IMR-90 (cell line): Measurements from ENCODE around the gene OPN1SW. TPM values are rescaled to one million over a fixed set of nuclear protein-coding genes. Genes with fewer than 3 reads are reported as not detected.

Source experiments
- ATAC-seq: fragments of 200-7000 bp; cut with Tn5 transposase; 2 replicates; pipeline ENCODE4 v1.9.1; 2020; ENCODE audit warnings: low read depth, mild to moderate bottlenecking, moderate library complexity
- BruUV-seq: library from RNA; stranded (reverse); fragments of 400-500 nt; replicated peaks from 2 replicates; lab custom pipeline; 2021; lab: Mats Ljungman, UMichigan
- CTCF ChIA-PET: fragments of 300-600 bp; formaldehyde crosslinking; extraction: SDS; loops from one replicate; lab custom pipeline; 2021; ENCODE audit warnings: antibody characterized with exemption; lab: Yijun Ruan, JAX
- POLR2A ChIA-PET: fragments of 300-600 bp; sonication (Branson Sonifier 250); formaldehyde crosslinking; loops from one replicate; lab custom pipeline; 2022; ENCODE audit warnings: antibody characterized with exemption; ENCODE audit not compliant: unreplicated experiment; lab: Charles Lee
- DNase-seq: peaks from one replicate; pipeline ENCODE4 v3.0.0; 2013
- H2AFZ ChIP-seq: replicated peaks from 2 replicates; pipeline ENCODE3; 2013; ENCODE audit warnings: low read length, mild to moderate bottlenecking; ENCODE audit not compliant: poor library complexity
- H2AK5ac ChIP-seq: 2 replicates; pipeline ENCODE4 v1.6.1; 2013; ENCODE audit warnings: low read depth, low read length, inconsistent platforms
- H2AK9ac ChIP-seq: replicated peaks from 2 replicates; pipeline ENCODE3; 2013; ENCODE audit warnings: mild to moderate bottlenecking, low read depth, low read length, moderate library complexity; ENCODE audit not compliant: poor library complexity
- H2BK120ac ChIP-seq: 2 replicates; pipeline ENCODE4 v1.6.1; 2013; ENCODE audit warnings: low read depth, low read length, inconsistent platforms
- H2BK15ac ChIP-seq: 3 replicates; pipeline ENCODE4 v1.6.1; 2013; ENCODE audit warnings: low read depth, low read length, inconsistent platforms
- H2BK20ac ChIP-seq: 2 replicates; pipeline ENCODE4 v1.6.1; 2013; ENCODE audit warnings: low read depth, mild to moderate bottlenecking, inconsistent platforms, low read length, moderate library complexity
- H2BK5ac ChIP-seq: 2 replicates; pipeline ENCODE4 v1.6.1; 2013; ENCODE audit warnings: mild to moderate bottlenecking, low read depth, low read length, inconsistent platforms; ENCODE audit not compliant: poor library complexity, severe bottlenecking
- H3K14ac ChIP-seq: replicated peaks from 2 replicates; pipeline ENCODE4 v1.6.1; 2013; ENCODE audit warnings: low read depth, low read length, inconsistent platforms
- H3K18ac ChIP-seq: 2 replicates; pipeline ENCODE4 v1.6.1; 2013; ENCODE audit warnings: low read depth, low read length, control low read depth
- H3K23ac ChIP-seq: 2 replicates; pipeline ENCODE4 v1.6.1; 2013; ENCODE audit warnings: low read depth, low read length, inconsistent platforms
- H3K27ac ChIP-seq: 2 replicates; pipeline ENCODE4 v1.5.1; 2013; ENCODE audit warnings: mild to moderate bottlenecking, control low read depth, low read length; ENCODE audit not compliant: insufficient read depth
- H3K27me3 ChIP-seq: 2 replicates; pipeline ENCODE4 v1.6.1; 2013; ENCODE audit warnings: low read length; ENCODE audit not compliant: control insufficient read depth, insufficient read depth
- H3K36me3 ChIP-seq: 2 replicates; pipeline ENCODE4 v1.6.1; 2013; ENCODE audit warnings: low read length, mixed read lengths; ENCODE audit not compliant: control insufficient read depth, insufficient read depth
- H3K4ac ChIP-seq: 2 replicates; pipeline ENCODE4 v1.6.1; 2013; ENCODE audit warnings: low read depth, low read length, inconsistent platforms
- H3K4me1 ChIP-seq: 2 replicates; pipeline ENCODE4 v1.6.1; 2013; ENCODE audit warnings: low read length, mixed read lengths; ENCODE audit not compliant: control insufficient read depth, insufficient read depth
- H3K4me2 ChIP-seq: 2 replicates; pipeline ENCODE4 v1.6.1; 2013; ENCODE audit warnings: low read depth, mild to moderate bottlenecking, control low read depth, low read length, moderate library complexity
- H3K4me3 ChIP-seq: 2 replicates; pipeline ENCODE4 v1.5.1; 2013; ENCODE audit warnings: low read depth, mild to moderate bottlenecking, control low read depth, low read length, moderate library complexity; ENCODE audit not compliant: insufficient read depth
- H3K56ac ChIP-seq: 2 replicates; pipeline ENCODE4 v1.6.1; 2013; ENCODE audit warnings: low read length, inconsistent platforms; ENCODE audit not compliant: insufficient read depth; ENCODE audit errors: extremely low read depth
- H3K79me1 ChIP-seq, 2 experiments: 2 replicates each; pipeline ENCODE4 v1.6.1; 2013; ENCODE audit warnings: low read length in 2 of 2, inconsistent platforms in 1 of 2, low read depth in 1 of 2
- H3K9ac ChIP-seq: 2 replicates; pipeline ENCODE4 v1.6.1; 2013; ENCODE audit warnings: low read depth, low read length, control low read depth
- H3K9me1 ChIP-seq: 2 replicates; pipeline ENCODE4 v1.6.1; 2013; ENCODE audit warnings: low read length, inconsistent platforms; ENCODE audit not compliant: insufficient read depth
- H3K9me3 ChIP-seq: 2 replicates; pipeline ENCODE4 v1.6.1; 2013; ENCODE audit warnings: low read length; ENCODE audit not compliant: control insufficient read depth, insufficient read depth
- H4K20me1 ChIP-seq: 2 replicates; pipeline ENCODE4 v1.6.1; 2013; ENCODE audit warnings: low read length, inconsistent platforms; ENCODE audit not compliant: insufficient read depth
- H4K5ac ChIP-seq: 2 replicates; pipeline ENCODE4 v1.6.1; 2013; ENCODE audit warnings: mild to moderate bottlenecking, low read depth, low read length, control low read depth
- H4K8ac ChIP-seq, 2 experiments: 2 replicates each; pipeline ENCODE4 v1.6.1; 2013; ENCODE audit warnings: low read depth in 2 of 2, low read length in 2 of 2, control low read depth in 1 of 2, inconsistent platforms in 1 of 2
- H4K91ac ChIP-seq: 2 replicates; pipeline ENCODE4 v1.6.1; 2013; ENCODE audit warnings: low read depth, low read length, inconsistent platforms; ENCODE audit not compliant: insufficient read depth
- BHLHE40 ChIP-seq: fragments of 150-350 bp; IDR thresholded peaks from 2 replicates; pipeline ENCODE4 v1.6.1; 2016; ENCODE audit warnings: mild to moderate bottlenecking, low read depth, low read length
- CHD1 ChIP-seq: IDR thresholded peaks from 2 replicates; pipeline ENCODE4 v1.6.1; 2012; ENCODE audit warnings: low read depth, low read length, improper control_type of control experiment
- MAFK ChIP-seq: IDR thresholded peaks from 2 replicates; pipeline ENCODE4 v1.6.1; 2012; ENCODE audit warnings: low read depth, low read length, improper control_type of control experiment
- MAZ ChIP-seq: IDR thresholded peaks from 2 replicates; pipeline ENCODE4 v1.6.1; 2012; ENCODE audit warnings: low read depth, mild to moderate bottlenecking, low read length, improper control_type of control experiment, moderate library complexity, borderline replicate concordance
- POLR2A ChIP-seq: IDR thresholded peaks from 2 replicates; pipeline ENCODE4 v1.6.1; 2012; ENCODE audit warnings: mild to moderate bottlenecking, low read depth, low read length
- RAD21 ChIP-seq: IDR thresholded peaks from 2 replicates; pipeline ENCODE4 v1.6.1; 2012; ENCODE audit warnings: low read length, improper control_type of control experiment
- SMC3 ChIP-seq: fragments of 150-350 bp; IDR thresholded peaks from 2 replicates; pipeline ENCODE4 v1.6.1; 2016; ENCODE audit warnings: low read depth, mild to moderate bottlenecking, antibody characterized with exemption, low read length, moderate library complexity
- WGBS, 2 experiments: methylation state at CpG; one replicate each; pipeline versions ENCODE4 v1.1.5 to v1.1.7; 2013; ENCODE audit warnings: missing lambda C conversion rate in 2 of 2; ENCODE audit not compliant: insufficient read length in 1 of 2; ENCODE audit errors: extremely low coverage in 2 of 2; 5-methylcytosine and 5-hydroxymethylcytosine counted together
- dilution Hi-C: fragments of 300-500 bp; cut with HindIII; formaldehyde crosslinking; loops from one replicate; pipeline ENCODE4 v1.14.3; 2018; ENCODE audit warnings: low sequenced_read_pairs; ENCODE audit not compliant: unreplicated experiment
- in situ Hi-C: fragments of 300-500 bp; cut with MboI; formaldehyde crosslinking; loops from 3 replicates; pipeline ENCODE4 v1.14.3; 2019; ENCODE audit warnings: low sequenced_read_pairs, inconsistent platforms, mixed read lengths
- intact Hi-C: fragments of 100-400 bp; cut with micrococcal nuclease; formaldehyde crosslinking; loops from 2 replicates; pipeline ENCODE4 v1.10.0; 2022
- polyA plus RNA-seq, 3 experiments: library from polyadenylated mRNA; depleted of rRNA; stranded (reverse); fragments of >200 nt; gene quantifications; 2 replicates each; pipeline ENCODE4 v1.2.3, GENCODE V29; 2012; ENCODE audit warnings: low replicate concordance in 1 of 3
- total RNA-seq: library from RNA; depleted of rRNA; stranded (reverse); fragments of >200 nt; gene quantifications from 2 replicates; pipeline ENCODE4 v1.2.3, GENCODE V29; 2012
- TF ChIP-seq, protein P1 (sequence below): fragments of 150-350 bp; IDR thresholded peaks from 2 replicates; pipeline ENCODE4 v1.6.1; 2016; ENCODE audit warnings: low read depth, mild to moderate bottlenecking, low read length, moderate library complexity, borderline replicate concordance
- TF ChIP-seq, protein P2 (sequence below): fragments of 150-350 bp; IDR thresholded peaks from 2 replicates; pipeline ENCODE4 v1.6.1; 2017; ENCODE audit warnings: mild to moderate bottlenecking, antibody characterized with exemption, low read length, low read depth

Gene OPN1SW
- total and polyA plus RNA-seq, 2 of the 4 experiments (the other 2 are of a cell fraction), result not detected

DNA sequence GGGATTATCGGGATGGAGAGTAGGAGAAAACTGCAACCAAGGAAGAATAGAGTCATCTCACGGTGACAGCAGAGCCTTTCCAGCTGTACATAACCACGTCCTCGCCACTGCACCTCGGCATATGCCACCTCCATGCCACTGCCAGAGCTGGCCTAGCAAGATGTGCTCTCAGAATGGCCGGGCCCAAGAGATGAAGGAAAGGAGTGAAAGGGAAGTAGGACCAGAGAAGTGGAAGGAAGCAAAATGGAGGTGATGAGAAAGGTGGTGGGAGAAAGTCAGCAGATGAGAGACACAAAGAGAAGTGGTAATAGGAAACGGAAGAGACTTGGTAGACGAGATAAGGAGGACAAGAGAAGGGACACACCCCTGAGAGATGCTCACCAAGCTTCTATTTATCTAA, 44.4 kb downstream of the OPN1SW start:
- no peaks in the 10 kb centered on the region for H3K36me3 ChIP-seq
- no peaks in the 10 kb centered on the region; the same call in 1 of the 2 replicates for H4K20me1 ChIP-seq
- H3K27me3 ChIP-seq, result peaks cover 21% of the 10 kb centered on the region
- no peak overlapping the region for H3K9ac ChIP-seq
- H2BK120ac ChIP-seq, result no peak overlapping the region
- H3K23ac ChIP-seq, result no peak overlapping the region
- H2AK5ac ChIP-seq, result no peak overlapping the region
- DNase-seq (no peak), ATAC-seq (no peak)
- H2AK9ac ChIP-seq, result no peak overlapping the region
- no peaks in the 10 kb centered on the region for H3K9me1 ChIP-seq
- H3K4me3 ChIP-seq, result no peak overlapping the region
- no peak overlapping the region for H4K5ac ChIP-seq
- H3K18ac ChIP-seq, result no peak overlapping the region
- no CpG with 5 or more reads among the region's 8 CpGs for WGBS, 2 experiments
- H3K79me1 ChIP-seq, result no peaks in the 10 kb centered on the region
- no peak overlapping the region for H4K91ac ChIP-seq
- intact Hi-C loops (no loop called here), dilution Hi-C loops (no loop called here), in situ Hi-C loops (no loop called here)
- H3K9me3 ChIP-seq, result no peaks in the 10 kb centered on the region
- H2BK5ac ChIP-seq, result no peak overlapping the region
- POLR2A ChIA-PET, result no interaction called here
- BruUV-seq, result no TSS peak
- TF ChIP-seq POLR2A (no peak), BHLHE40 (no peak), RAD21 (no peak), CHD1 (no peak), MAFK (no peak), MAZ (no peak), SMC3 (no peak)
- TF ChIP-seq, protein P1, sequence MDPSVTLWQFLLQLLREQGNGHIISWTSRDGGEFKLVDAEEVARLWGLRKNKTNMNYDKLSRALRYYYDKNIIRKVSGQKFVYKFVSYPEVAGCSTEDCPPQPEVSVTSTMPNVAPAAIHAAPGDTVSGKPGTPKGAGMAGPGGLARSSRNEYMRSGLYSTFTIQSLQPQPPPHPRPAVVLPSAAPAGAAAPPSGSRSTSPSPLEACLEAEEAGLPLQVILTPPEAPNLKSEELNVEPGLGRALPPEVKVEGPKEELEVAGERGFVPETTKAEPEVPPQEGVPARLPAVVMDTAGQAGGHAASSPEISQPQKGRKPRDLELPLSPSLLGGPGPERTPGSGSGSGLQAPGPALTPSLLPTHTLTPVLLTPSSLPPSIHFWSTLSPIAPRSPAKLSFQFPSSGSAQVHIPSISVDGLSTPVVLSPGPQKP, result no peak
- TF ChIP-seq, protein P2, sequence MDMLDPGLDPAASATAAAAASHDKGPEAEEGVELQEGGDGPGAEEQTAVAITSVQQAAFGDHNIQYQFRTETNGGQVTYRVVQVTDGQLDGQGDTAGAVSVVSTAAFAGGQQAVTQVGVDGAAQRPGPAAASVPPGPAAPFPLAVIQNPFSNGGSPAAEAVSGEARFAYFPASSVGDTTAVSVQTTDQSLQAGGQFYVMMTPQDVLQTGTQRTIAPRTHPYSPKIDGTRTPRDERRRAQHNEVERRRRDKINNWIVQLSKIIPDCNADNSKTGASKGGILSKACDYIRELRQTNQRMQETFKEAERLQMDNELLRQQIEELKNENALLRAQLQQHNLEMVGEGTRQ, result no peak
- no peak overlapping the region for H3K27ac ChIP-seq
- no peak overlapping the region for H2AFZ ChIP-seq
- no peak overlapping the region for H2BK15ac ChIP-seq
- no peak overlapping the region for H3K56ac ChIP-seq
- H3K4me2 ChIP-seq, result no peak overlapping the region
- no peak overlapping the region for H2BK20ac ChIP-seq
- no peaks in the 10 kb centered on the region; the same call in 1 of the 2 replicates for H3K4me1 ChIP-seq
- CTCF ChIA-PET, result interaction anchor here (1.6 kb wide), 1 partner anchor 10 kb away, joined by 4 read pairs; no protein-coding TSS in a partner anchor
- H3K14ac ChIP-seq, result no peak overlapping the region
- H4K8ac ChIP-seq, result no peak overlapping the region
- no peak overlapping the region for H3K4ac ChIP-seq
